ENCODE results near the gene PLIN1.
"Not testable (repeated sequence)": the region's sequence is repeated elsewhere in the genome, so short reads cannot be mapped to it uniquely, and the experiment has no call there.

The PLIN1 gene

GRCh38 chr15:89679212-89679611, at the start of gene PLIN1:
Gene PLIN1, minus strand, starts transcription at chr15:89679367. Its CDS starts 1,878 bp downstream, at chr15:89677489.
- DNase-seq (ENCODE audit: low read depth in 2 of 2): no peak

GRCh38 chr15:89728254-89728653, 49.1 kb upstream of the PLIN1 start:
- DNase-seq (ENCODE audit: low read depth in 2 of 2): no peak

- no peak for DNase-seq (ENCODE audit: low read depth in 2 of 2)
Observed at GRCh38 chr15:89725064-89725463, 45.9 kb upstream of the PLIN1 start.

GRCh38 chr15:89724621-89725020, 45.5 kb upstream of the PLIN1 start:
- DNase-seq (ENCODE audit: low read depth in 2 of 2): no peak

GRCh38 chr15:89723031-89723430, 43.9 kb upstream of the PLIN1 start:
- no peak for DNase-seq (ENCODE audit: low read depth in 2 of 2)

- no peak for DNase-seq (ENCODE audit: low read depth in 2 of 2)
Observed at GRCh38 chr15:89714775-89715174, 35.6 kb upstream of the PLIN1 start.

- DNase-seq (ENCODE audit: low read depth in 2 of 2): no peak
Observed at GRCh38 chr15:89707577-89707976, 28.4 kb upstream of the PLIN1 start.

GRCh38 chr15:89704411-89704810, 25.2 kb upstream of the PLIN1 start:
- no peak for DNase-seq (ENCODE audit: low read depth in 2 of 2)

GRCh38 chr15:89695198-89695597, 16.0 kb upstream of the PLIN1 start:
- no peak for DNase-seq (ENCODE audit: low read depth in 2 of 2)

- no peak for DNase-seq (ENCODE audit: low read depth in 2 of 2)
Observed at GRCh38 chr15:89693696-89694095, 14.5 kb upstream of the PLIN1 start.

- DNase-seq (ENCODE audit: low read depth in 2 of 2): no peak
Observed at GRCh38 chr15:89693091-89693490, 13.9 kb upstream of the PLIN1 start.

- DNase-seq (ENCODE audit: low read depth in 2 of 2): peak; percentile 39 to 61
Observed at GRCh38 chr15:89690276-89691218, 11.4 kb upstream of the PLIN1 start, which contains the start of the genes PEX11A and WDR93. Gene PEX11A, minus strand, starts transcription at chr15:89690754. Its CDS starts 122 bp downstream, at chr15:89690632. Gene WDR93, plus strand, starts transcription at chr15:89690811. Its CDS starts 10,936 bp downstream, at chr15:89701747.

- DNase-seq (ENCODE audit: low read depth in 2 of 2): not testable (repeated sequence)
Observed at GRCh38 chr15:89689930-89690275, 10.7 kb upstream of the PLIN1 start.

- no peak for DNase-seq (ENCODE audit: low read depth in 2 of 2)
Observed at GRCh38 chr15:89686522-89686921, 7.4 kb upstream of the PLIN1 start.

GRCh38 chr15:89685995-89686394, 6.8 kb upstream of the PLIN1 start:
- DNase-seq (ENCODE audit: low read depth in 2 of 2): no peak

- no peak for DNase-seq (ENCODE audit: low read depth in 2 of 2)
Observed at GRCh38 chr15:89681146-89681545, 2.0 kb upstream of the PLIN1 start.

- DNase-seq (ENCODE audit: low read depth in 2 of 2): no peak
Observed at GRCh38 chr15:89680282-89680873, 1.2 kb upstream of the PLIN1 start.

GRCh38 chr15:89677381-89677780, 1.8 kb downstream of the PLIN1 start:
- DNase-seq (ENCODE audit: low read depth in 2 of 2): no peak

- no peak for DNase-seq (ENCODE audit: low read depth in 2 of 2)
Observed at GRCh38 chr15:89675606-89676005, 3.6 kb downstream of the PLIN1 start.

GRCh38 chr15:89674526-89674925, 4.6 kb downstream of the PLIN1 start:
- no peak for DNase-seq (ENCODE audit: low read depth in 2 of 2)

GRCh38 chr15:89673165-89673512, 6.0 kb downstream of the PLIN1 start:
- no peak for DNase-seq (ENCODE audit: low read depth in 2 of 2)

GRCh38 chr15:89672221-89673164, 6.7 kb downstream of the PLIN1 start:
- DNase-seq (ENCODE audit: low read depth in 2 of 2): no peak

All from stimulated activated CD8-positive, alpha-beta memory T cell treated with anti-CD3 and anti-CD28 coated beads, Interleukin-7, amount 100 ng/mL, for 1 hour (primary cell).